22Rv1 (cell line): ENCODE data around the gene TWSG1.
"Not testable (repeated sequence)": the region's sequence is repeated elsewhere in the genome, so short reads cannot be mapped to it uniquely, and the experiment has no call there.

Experiments used
- CTCF ChIP-seq: fragments of 450-650 bp; IDR thresholded peaks from 2 replicates; pipeline ENCODE4 v1.5.1; 2017; ENCODE audit warnings: mild to moderate bottlenecking
- ZFX ChIP-seq: fragments of 450-650 bp; IDR thresholded peaks from 2 replicates; pipeline ENCODE4 v1.6.1; 2017; ENCODE audit warnings: antibody characterized with exemption, borderline replicate concordance

GRCh38 chr18:9423648-9424047, 89.1 kb downstream of the TWSG1 start:
- TF ChIP-seq CTCF, ZFX: not testable (repeated sequence)
